ENCODE measurements around the gene PNPO.

GRCh38 chr17:47945080-47945479 lies 3.7 kb downstream of the PNPO start:
- TF ChIP-seq GABPA (IDR thresholded peaks at IDR 0.05; ENCODE audit: borderline replicate concordance, insufficient read depth, low read length): no peak
- no peak for TF ChIP-seq CTCF (IDR thresholded peaks at IDR 0.05; ENCODE audit: control extremely low read depth in 1 of 3, insufficient read depth in 1 of 3, low read depth in 1 of 3, low read length in 3 of 3)
- TF ChIP-seq ZNF274 (IDR thresholded peaks at IDR 0.05; ENCODE audit: borderline replicate concordance, extremely low read depth, low read length): no peak
- no peak for TF ChIP-seq EP300 (IDR thresholded peaks at IDR 0.05; ENCODE audit: borderline replicate concordance in 1 of 2, low read depth in 2 of 2, low read length in 2 of 2)
- TF ChIP-seq POLR2A (IDR thresholded peaks at IDR 0.05; ENCODE audit: control extremely low read depth in 1 of 2, low read depth in 2 of 2, low read length in 2 of 2): no peak

Measured in H1 (cell line).